Endothelial cell of umbilical vein (primary cell): ENCODE data around the gene SPRN. TPM values are rescaled to one million over a fixed set of nuclear protein-coding genes. Genes with fewer than 3 reads are reported as not detected.

Source experiments
- BruUV-seq: library from RNA; stranded (reverse); fragments of 400-500 nt; replicated peaks from 2 replicates; lab custom pipeline; 2021; lab: Mats Ljungman, UMichigan
- CTCF ChIA-PET: fragments of 300-600, 350-600 bp; sonication (Branson Sonifier 250); formaldehyde crosslinking; loops from one replicate; lab custom pipeline; 2021; ENCODE audit warnings: antibody characterized with exemption, inconsistent platforms; lab: Charles Lee
- POLR2A ChIA-PET: fragments of 300-600, 350-600 bp; sonication (Branson Sonifier 250); formaldehyde crosslinking; loops from one replicate; lab custom pipeline; 2021; ENCODE audit warnings: antibody characterized with exemption, inconsistent platforms; lab: Charles Lee
- DNase-seq: peaks from one replicate; pipeline ENCODE4 v3.0.0-alpha.2; 2011; ENCODE audit warnings: low read depth, low spot score
- FAIRE-seq: peaks from 2 replicates; lab custom pipeline; 2011; peaks lifted over from hg19 to GRCh38; lab: Jason Lieb, UNC
- H2AFZ ChIP-seq: 2 replicates; pipeline ENCODE4 v1.6.0; 2012; ENCODE audit warnings: low read depth, low read length, control low read depth, inconsistent platforms
- H3K27ac ChIP-seq: 2 replicates; pipeline ENCODE4 v1.5.1; 2011; ENCODE audit warnings: low read depth, mild to moderate bottlenecking, control low read depth, low read length, moderate library complexity; ENCODE audit not compliant: insufficient read depth
- H3K27me3 ChIP-seq, 2 experiments: 2 replicates each; pipeline versions ENCODE4 v1.6.0 to v1.6.1; 2011; ENCODE audit warnings: low read length in 2 of 2, mixed read lengths in 1 of 2; ENCODE audit not compliant: control insufficient read depth in 2 of 2, insufficient read depth in 2 of 2
- H3K36me3 ChIP-seq, 2 experiments: 2 replicates in 1 of 2; 3 replicates in 1 of 2; pipeline ENCODE4 v1.5.1; 2011; ENCODE audit warnings: low read length in 2 of 2, mild to moderate bottlenecking in 1 of 2, moderate library complexity in 1 of 2; ENCODE audit not compliant: control insufficient read depth in 2 of 2, insufficient read depth in 2 of 2; ENCODE audit errors: extremely low read depth in 1 of 2
- H3K4me1 ChIP-seq: 3 replicates; pipeline ENCODE4 v1.5.1; 2011; ENCODE audit warnings: mild to moderate bottlenecking, low read length; ENCODE audit not compliant: control insufficient read depth, insufficient read depth; ENCODE audit errors: extremely low read depth
- H3K4me2 ChIP-seq: 2 replicates; pipeline ENCODE4 v1.6.1; 2011; ENCODE audit warnings: low read length, control low read depth, mixed read lengths; ENCODE audit not compliant: insufficient read depth
- H3K4me3 ChIP-seq, 3 experiments: fragments of 200-600 bp in 1 of 3; sonication (generic), shearing (Covaris generic) in 1 of 3; replicated peaks in 1 of 3; 2 replicates each; pipeline ENCODE4 v1.5.1; 2011 to 2016; ENCODE audit warnings: control low read depth in 3 of 3, low read length in 3 of 3, mild to moderate bottlenecking in 2 of 3, inconsistent platforms in 1 of 3, low read depth in 1 of 3, moderate library complexity in 1 of 3; ENCODE audit not compliant: insufficient read depth in 1 of 3
- H3K79me2 ChIP-seq: 2 replicates; pipeline ENCODE4 v1.6.0; 2012; ENCODE audit warnings: low read length, inconsistent platforms; ENCODE audit not compliant: control insufficient read depth, insufficient read depth
- H3K9ac ChIP-seq: replicated peaks from 2 replicates; pipeline ENCODE3; 2011; ENCODE audit warnings: low read length, control low read depth; ENCODE audit not compliant: insufficient read depth; ENCODE audit errors: extremely low read depth
- H3K9me1 ChIP-seq: replicated peaks from 3 replicates; pipeline ENCODE4 v1.6.0; 2011; ENCODE audit warnings: mild to moderate bottlenecking, low read length; ENCODE audit not compliant: control insufficient read depth, insufficient read depth; ENCODE audit errors: extremely low read depth
- H3K9me3 ChIP-seq: replicated peaks from 2 replicates; pipeline ENCODE4 v1.5.1; 2012; ENCODE audit warnings: low read length, inconsistent platforms; ENCODE audit not compliant: control insufficient read depth, insufficient read depth
- H4K20me1 ChIP-seq: replicated peaks from 2 replicates; pipeline ENCODE3; 2011; ENCODE audit warnings: mild to moderate bottlenecking, low read length; ENCODE audit not compliant: control insufficient read depth, insufficient read depth; ENCODE audit errors: extremely low read depth
- EZH2 ChIP-seq: IDR thresholded peaks from 2 replicates; pipeline ENCODE4 v1.6.1; 2012; ENCODE audit warnings: borderline replicate concordance, low read depth, mild to moderate bottlenecking, moderate library complexity, low read length, inconsistent platforms; ENCODE audit not compliant: severe bottlenecking
- FOS ChIP-seq: IDR thresholded peaks from 2 replicates; pipeline ENCODE4 v1.6.1; 2011; ENCODE audit warnings: mild to moderate bottlenecking, low read length, moderate library complexity, borderline replicate concordance; ENCODE audit not compliant: insufficient read depth
- JUN ChIP-seq: IDR thresholded peaks from 2 replicates; pipeline ENCODE4 v1.6.1; 2011; ENCODE audit warnings: borderline replicate concordance, low read depth; ENCODE audit not compliant: insufficient read length, insufficient read depth
- MAX ChIP-seq: IDR thresholded peaks from 2 replicates; pipeline ENCODE4 v1.6.1; 2011; ENCODE audit not compliant: insufficient read depth, insufficient read length
- MYC ChIP-seq: IDR thresholded peaks from one replicate; pipeline ENCODE4 v1.6.1; 2011; ENCODE audit warnings: mild to moderate bottlenecking, low read depth, low read length
- POLR2A ChIP-seq: IDR thresholded peaks from 2 replicates; pipeline ENCODE4 v1.6.1; 2012; ENCODE audit warnings: low read depth, mild to moderate bottlenecking, control low read depth, low read length
- POLR2AphosphoS5 ChIP-seq: IDR thresholded peaks from 2 replicates; pipeline ENCODE4 v1.6.1; 2012; ENCODE audit warnings: low read depth, mild to moderate bottlenecking, control low read depth, low read length, moderate library complexity; ENCODE audit not compliant: insufficient read depth
- dilution Hi-C: fragments of 300-500 bp; cut with MboI; formaldehyde crosslinking; loops from one replicate; pipeline ENCODE4 v1.15.0; 2019; ENCODE audit warnings: low sequenced_read_pairs; ENCODE audit not compliant: extremely low pct_ligation_motif_present
- intact Hi-C: fragments of 100-400 bp; cut with micrococcal nuclease; formaldehyde crosslinking; loops from one replicate; pipeline ENCODE4 v1.10.0; 2022
- polyA plus RNA-seq, 4 experiments: library from polyadenylated mRNA; depleted of rRNA in 3 of 4; stranded (reverse) in 3 of 4; unstranded in 1 of 4; fragments of >200 nt; gene quantifications; 2 replicates each; pipeline versions ENCODE4 v1.2.1 to v1.2.3, GENCODE V29; 2011 to 2012; ENCODE audit warnings: missing spikeins in 1 of 4
- total RNA-seq: library from RNA; stranded (reverse); gene quantifications from 2 replicates; pipeline ENCODE4 v1.2.3, GENCODE V29; 2021

Gene SPRN
- total and polyA plus RNA-seq, 2 donors (not counting 3 experiments of a cell fraction or from before 2014, with no cell fraction given) = 0.13 TPM; not detected in 1

GRCh38 chr10:133446979-133447378 is 22.6 kb upstream of the SPRN start:
- no peaks in the 10 kb centered on the region for H3K9me1 ChIP-seq
- TF ChIP-seq FOS = no peak
- no peak for TF ChIP-seq MAX
- no peak for TF ChIP-seq POLR2AphosphoS5
- no peak for TF ChIP-seq JUN
- TF ChIP-seq MYC = no peak
- TF ChIP-seq EZH2 = no peak
- TF ChIP-seq POLR2A = no peak
- no peaks in the 10 kb centered on the region for H3K79me2 ChIP-seq
- FAIRE-seq (no peak), DNase-seq (no peak)
- intact Hi-C loops = no loop called here
- dilution Hi-C loops = no loop called here
- no peaks in the 10 kb centered on the region for H3K9me3 ChIP-seq
- no peaks in the 10 kb centered on the region for H3K4me1 ChIP-seq
- CTCF ChIA-PET = no interaction called here
- H3K27ac ChIP-seq = no peak overlapping the region
- no peak overlapping the region for H3K4me3 ChIP-seq
- no peak overlapping the region for H2AFZ ChIP-seq
- no TSS peak for BruUV-seq
- no peaks in the 10 kb centered on the region for H3K27me3 ChIP-seq
- no peak overlapping the region for H3K4me2 ChIP-seq
- no peaks in the 10 kb centered on the region for H4K20me1 ChIP-seq
- H3K36me3 ChIP-seq = no peaks in the 10 kb centered on the region
- POLR2A ChIA-PET = no interaction called here
- no peak overlapping the region for H3K9ac ChIP-seq
